RWPE1 (cell line): ENCODE results near the gene RAB3A.

Experiments
- CTCF ChIA-PET: fragments of 350-600 bp; sonication (Branson Sonifier 250); formaldehyde crosslinking; extraction: SDS; loops from one replicate; lab custom pipeline; 2021; lab: Yijun Ruan, JAX
- POLR2A ChIA-PET: fragments of 400-600 bp; formaldehyde crosslinking; extraction: SDS; loops from one replicate; lab custom pipeline; 2020; ENCODE audit warnings: antibody characterized with exemption; ENCODE audit not compliant: low non-redundant PET; lab: Yijun Ruan, JAX
- DNase-seq: peaks from one replicate; pipeline ENCODE4 v3.0.0; 2012; ENCODE audit warnings: low spot score
- H3K27ac ChIP-seq: fragments of 450-650 bp; 2 replicates; pipeline ENCODE4 v1.5.1; 2017
- TF ChIP-seq, protein P1 (sequence below): fragments of 450-650 bp; conservative IDR thresholded peaks from 2 replicates; pipeline ENCODE4 v1.5.1; 2017; ENCODE audit warnings: low read depth, mild to moderate bottlenecking

Gene RAB3A

DNA sequence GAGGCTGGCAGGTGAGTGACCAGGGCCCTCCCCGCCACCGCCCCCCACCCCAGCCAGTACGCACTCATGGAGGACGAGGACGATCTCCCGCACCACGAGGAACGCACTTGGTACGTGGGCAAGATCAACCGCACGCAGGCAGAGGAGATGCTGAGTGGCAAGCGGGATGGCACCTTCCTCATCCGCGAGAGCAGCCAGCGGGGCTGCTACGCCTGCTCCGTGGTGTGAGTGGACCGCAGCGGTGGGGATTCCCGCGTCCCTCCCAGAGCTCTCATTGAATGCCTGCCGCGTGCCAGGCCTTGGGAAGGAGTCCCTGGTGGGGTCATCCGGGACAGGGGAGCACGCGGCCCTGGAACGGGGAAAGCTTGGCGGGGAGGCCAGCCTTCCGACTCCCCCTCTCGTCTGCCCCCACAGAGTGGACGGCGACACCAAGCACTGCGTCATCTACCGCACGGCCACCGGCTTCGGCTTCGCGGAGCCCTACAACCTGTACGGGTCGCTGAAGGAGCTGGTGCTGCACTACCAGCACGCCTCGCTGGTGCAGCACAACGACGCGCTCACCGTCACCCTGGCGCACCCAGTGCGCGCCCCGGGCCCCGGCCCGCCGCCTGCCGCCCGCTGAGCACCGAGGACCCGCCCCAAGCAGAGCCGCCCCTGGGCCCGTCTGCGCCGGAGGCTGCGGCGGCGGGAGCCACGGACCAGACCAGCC is 35.0 kb downstream of the RAB3A start:
- ChIA-PET CTCF (interaction anchor here (1.0 to 1.4 kb wide), 4 partner anchors 13 to 83 kb away, joined by 3 to 7 read pairs (median 4); no protein-coding TSS in a partner anchor), POLR2A (no interaction called here)
- no peak for DNase-seq
- peak overlapping the region; percentile 88 for H3K27ac ChIP-seq
- TF ChIP-seq, protein P1, sequence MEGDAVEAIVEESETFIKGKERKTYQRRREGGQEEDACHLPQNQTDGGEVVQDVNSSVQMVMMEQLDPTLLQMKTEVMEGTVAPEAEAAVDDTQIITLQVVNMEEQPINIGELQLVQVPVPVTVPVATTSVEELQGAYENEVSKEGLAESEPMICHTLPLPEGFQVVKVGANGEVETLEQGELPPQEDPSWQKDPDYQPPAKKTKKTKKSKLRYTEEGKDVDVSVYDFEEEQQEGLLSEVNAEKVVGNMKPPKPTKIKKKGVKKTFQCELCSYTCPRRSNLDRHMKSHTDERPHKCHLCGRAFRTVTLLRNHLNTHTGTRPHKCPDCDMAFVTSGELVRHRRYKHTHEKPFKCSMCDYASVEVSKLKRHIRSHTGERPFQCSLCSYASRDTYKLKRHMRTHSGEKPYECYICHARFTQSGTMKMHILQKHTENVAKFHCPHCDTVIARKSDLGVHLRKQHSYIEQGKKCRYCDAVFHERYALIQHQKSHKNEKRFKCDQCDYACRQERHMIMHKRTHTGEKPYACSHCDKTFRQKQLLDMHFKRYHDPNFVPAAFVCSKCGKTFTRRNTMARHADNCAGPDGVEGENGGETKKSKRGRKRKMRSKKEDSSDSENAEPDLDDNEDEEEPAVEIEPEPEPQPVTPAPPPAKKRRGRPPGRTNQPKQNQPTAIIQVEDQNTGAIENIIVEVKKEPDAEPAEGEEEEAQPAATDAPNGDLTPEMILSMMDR, result no peak

DNA sequence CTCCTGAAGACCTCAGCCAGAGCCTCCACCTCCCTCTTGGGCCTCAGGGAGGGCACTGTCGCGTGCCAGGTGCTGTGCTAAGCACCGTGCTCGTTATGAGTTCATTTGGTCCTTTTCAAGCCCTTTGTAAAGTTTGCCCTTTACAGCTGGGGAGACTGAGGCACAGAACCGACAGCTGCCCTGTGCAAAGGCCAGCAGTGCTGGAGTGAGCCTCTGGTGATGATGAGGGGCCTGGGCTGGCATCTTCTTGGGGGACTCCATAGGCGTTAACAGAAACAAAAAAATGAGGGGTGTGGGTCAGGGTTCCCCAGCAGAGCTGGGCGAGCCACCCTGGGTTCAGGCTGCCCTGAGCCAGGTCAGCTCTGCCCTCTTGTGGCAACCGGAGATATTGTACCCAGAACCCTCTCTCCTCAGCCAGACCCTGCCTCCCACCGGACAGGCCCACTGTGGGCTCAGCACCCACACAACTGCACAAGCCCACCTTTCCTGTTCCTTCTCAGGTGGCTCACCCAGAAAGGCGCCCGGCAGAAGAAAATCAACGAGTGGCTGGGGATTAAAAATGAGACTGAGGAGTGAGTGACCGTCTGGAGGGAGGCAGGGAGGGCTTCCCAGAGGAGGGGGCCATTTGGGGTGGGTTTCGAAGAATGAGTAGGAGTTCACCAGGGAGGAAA is 35.7 kb downstream of the RAB3A start:
- DNase-seq, result peak; percentile 68
- H3K27ac ChIP-seq, result peak overlapping the region; percentile 54

DNA sequence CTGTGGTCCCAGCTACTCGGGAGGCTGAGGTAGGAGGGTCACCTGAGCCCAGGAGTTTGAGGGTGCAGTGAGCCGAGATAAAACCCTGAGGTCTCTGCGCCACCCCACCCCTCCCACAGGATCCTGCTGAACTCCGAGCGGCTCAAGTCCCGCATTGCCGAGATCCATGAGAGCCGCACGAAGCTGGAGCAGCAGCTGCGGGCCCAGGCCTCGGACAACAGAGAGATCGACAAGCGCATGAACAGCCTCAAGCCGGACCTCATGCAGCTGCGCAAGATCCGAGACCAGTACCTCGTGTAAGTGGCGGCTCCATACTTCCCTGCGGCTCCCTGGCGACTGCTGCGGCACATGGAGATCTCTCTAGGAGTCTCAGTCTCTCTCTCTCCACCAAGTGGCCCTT is 36.8 kb downstream of the RAB3A start:
- DNase-seq, result no peak
- ChIA-PET POLR2A (no interaction called here), CTCF (interaction anchor here (1.3 to 1.6 kb wide), 2 partner anchors 9 to 15 kb away, joined by 3 to 5 read pairs; partner anchors contain the start of gene PIK3R2)

More for the DNA sequence above, 35.7 kb downstream of the RAB3A start:
- ChIA-PET POLR2A (no interaction called here), CTCF (interaction anchor here (0.7 to 1.6 kb wide), 8 partner anchors 10 to 88 kb away, joined by 3 to 7 read pairs (median 4); partner anchors contain the start of gene PIK3R2)
- TF ChIP-seq, protein P1, result peak; percentile 91

DNA sequence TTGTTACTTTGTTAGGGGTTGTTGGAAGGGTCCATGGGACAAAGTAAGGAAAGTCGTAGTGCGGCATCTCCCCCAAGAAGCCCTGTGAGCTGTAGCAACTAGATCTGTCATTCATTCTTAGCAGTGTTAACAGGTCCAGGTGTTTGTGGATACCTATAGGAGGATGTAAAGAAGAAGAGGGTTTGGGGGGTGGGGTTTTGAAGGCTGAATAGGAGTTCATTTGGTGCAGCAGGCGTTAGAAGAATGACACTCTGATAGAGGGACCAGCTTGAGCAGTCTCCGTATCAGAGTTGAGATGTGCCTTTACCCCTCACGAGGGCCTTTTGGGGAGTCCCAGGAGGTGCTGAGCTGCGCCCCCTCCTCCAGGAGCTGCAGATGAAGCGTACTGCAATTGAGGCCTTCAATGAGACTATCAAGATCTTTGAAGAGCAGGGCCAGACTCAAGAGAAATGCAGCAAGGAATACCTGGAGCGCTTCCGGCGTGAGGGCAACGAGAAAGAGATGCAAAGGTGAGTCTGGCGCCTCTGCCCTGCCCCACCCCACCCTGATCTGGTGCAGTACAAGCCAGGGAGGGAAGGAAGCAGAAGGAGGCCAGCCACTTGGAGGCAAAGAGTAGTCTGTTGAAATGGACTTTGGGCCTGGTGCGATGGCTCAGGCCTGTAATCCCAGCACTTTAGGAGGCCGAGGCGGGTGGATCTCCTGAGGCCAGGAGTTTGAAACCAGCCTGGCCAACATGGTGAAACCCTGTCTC is 37.9 kb downstream of the RAB3A start:
- TF ChIP-seq, protein P1, result no peak
- H3K27ac ChIP-seq, result peak overlapping the region; percentile 54
- ChIA-PET POLR2A (interaction anchor here (0.6 kb wide), 2 partner anchors 26 to 56 kb away, joined by 4 read pairs; no protein-coding TSS in a partner anchor), CTCF (interaction anchor here (0.6 kb wide), 1 partner anchor 58 kb away, joined by 3 read pairs; no protein-coding TSS in a partner anchor)
- no peak for DNase-seq

More for the DNA sequence above, 36.8 kb downstream of the RAB3A start:
- peak overlapping the region; percentile 54 for H3K27ac ChIP-seq
- TF ChIP-seq, protein P1, result no peak

DNA sequence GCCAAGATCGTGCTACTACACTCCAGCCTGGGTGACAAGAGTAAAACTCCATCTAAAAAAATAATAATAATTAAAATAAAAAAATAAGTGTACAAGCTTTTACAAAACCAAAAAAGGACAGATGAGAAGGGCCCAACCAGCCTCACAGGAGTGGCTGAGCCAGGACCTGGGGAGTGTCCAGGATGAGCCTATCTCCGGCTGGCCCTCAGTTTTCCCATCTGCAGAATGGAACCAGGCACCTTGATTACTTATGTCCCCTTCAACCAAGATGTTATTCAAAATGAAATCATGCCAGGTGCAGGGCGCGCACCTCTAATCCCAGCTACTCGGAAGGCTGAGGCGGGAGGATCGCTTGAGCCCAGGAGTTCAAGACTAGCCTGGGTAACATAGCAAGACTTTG is 39.8 kb downstream of the RAB3A start:
- TF ChIP-seq, protein P1, result no peak
- H3K27ac ChIP-seq, result peak overlapping the region; percentile 99
- CTCF ChIA-PET, result no interaction called here
- POLR2A ChIA-PET, result no interaction called here
- no peak for DNase-seq

DNA sequence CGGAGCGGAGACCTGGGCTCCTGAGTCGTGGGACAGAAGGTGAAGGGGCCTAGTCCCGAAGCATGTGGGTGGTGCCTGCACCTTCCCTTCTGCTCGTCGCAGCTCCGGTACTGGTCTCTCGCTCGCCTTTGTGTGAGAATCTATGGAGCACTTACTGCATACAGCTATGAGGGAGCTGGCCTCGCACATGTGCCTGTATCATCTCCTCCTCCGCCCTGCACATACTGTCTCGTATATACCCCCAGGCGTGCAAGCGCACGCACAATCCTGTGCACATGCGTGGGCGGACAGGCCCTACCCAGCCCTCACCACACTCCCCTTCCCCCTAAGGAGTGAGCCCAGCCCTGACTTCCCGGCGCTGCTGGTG is 42.2 kb downstream of the RAB3A start:
- DNase-seq, result no peak
- POLR2A ChIA-PET, result no interaction called here
- H3K27ac ChIP-seq, result peak overlapping the region; percentile 99
- CTCF ChIA-PET, result interaction anchor here (0.6 to 2.6 kb wide), 7 partner anchors 9 to 509 kb away, joined by 3 to 8 read pairs (median 4); no protein-coding TSS in a partner anchor
- TF ChIP-seq, protein P1, result no peak; the same call in none of the 2 replicates
